Activated naive CD4-positive, alpha-beta T cell treated with anti-CD3 and anti-CD28 coated beads, Interleukin-2, amount 50 U/mL, for 72 hours (primary cell): ENCODE measurements around the gene FBXO38. TPM values are rescaled to one million over a fixed set of nuclear protein-coding genes. Genes with fewer than 3 reads are reported as not detected.
"Not testable (repeated sequence)": the region's sequence is repeated elsewhere in the genome, so short reads cannot be mapped to it uniquely, and the experiment has no call there.

Experiments
- ATAC-seq, 2 donors: fragments of 150-1000 bp; cut with Tn5 transposase; 2 replicates each; pipeline ENCODE4 v1.10.0; 2021; ENCODE audit warnings: mild to moderate bottlenecking in 2 of 2, moderate library complexity in 2 of 2
- DNase-seq, 2 donors: peaks; one replicate each; pipeline ENCODE4 v3.0.0; 2021 to 2022; ENCODE audit warnings: low spot score in 2 of 2
- H3K27ac Mint-ChIP-seq, 2 donors: one replicate each; pipeline ENCODE4 v1.8.0; 2022; ENCODE audit warnings: mild to moderate bottlenecking in 2 of 2, mixed read lengths in 2 of 2
- H3K36me3 Mint-ChIP-seq, 2 donors: one replicate each; pipeline ENCODE4 v1.8.0; 2022; ENCODE audit warnings: mixed read lengths in 2 of 2
- H3K9me3 Mint-ChIP-seq, 2 donors: one replicate each; pipeline ENCODE4 v1.8.0; 2022; ENCODE audit warnings: mixed read lengths in 2 of 2
- total RNA-seq, 2 donors: library from RNA; stranded (reverse); gene quantifications; one replicate each; pipeline ENCODE4 v1.2.3, GENCODE V29; 2022

FBXO38 gene
- total RNA-seq, 2 donors from 2014 or later = 48.7 to 60.3 TPM

GRCh38 chr5:148438933-148439332 is 55.2 kb downstream of the FBXO38 start:
- H3K36me3 Mint-ChIP-seq = no peaks in the 10 kb centered on the region
- no peak overlapping the region for H3K27ac Mint-ChIP-seq
- no peaks in the 10 kb centered on the region for H3K9me3 Mint-ChIP-seq
- DNase-seq (no peak), ATAC-seq (no peak)

GRCh38 chr5:148443241-148443640 is 59.5 kb downstream of the FBXO38 start:
- DNase-seq = no peak
- H3K36me3 Mint-ChIP-seq = no peaks in the 10 kb centered on the region
- no peak for ATAC-seq
- H3K9me3 Mint-ChIP-seq = no peaks in the 10 kb centered on the region
- H3K27ac Mint-ChIP-seq = no peak overlapping the region

GRCh38 chr5:148443998-148444397 is 60.2 kb downstream of the FBXO38 start:
- no peaks in the 10 kb centered on the region for H3K9me3 Mint-ChIP-seq
- H3K36me3 Mint-ChIP-seq = no peaks in the 10 kb centered on the region
- DNase-seq = peak in 1 of 2 donors; percentile 65
- no peak overlapping the region for H3K27ac Mint-ChIP-seq
- peak; percentile 62 to 68 for ATAC-seq

- Mint-ChIP-seq H3K9me3 (no peaks in the 10 kb centered on the region), H3K27ac (no peak overlapping the region), H3K36me3 (no peaks in the 10 kb centered on the region)
- DNase-seq (no peak), ATAC-seq (no peak)
Observed at GRCh38 chr5:148445578-148445977, 61.8 kb downstream of the FBXO38 start.

GRCh38 chr5:148446611-148447010 is 62.9 kb downstream of the FBXO38 start:
- DNase-seq (no peak), ATAC-seq (no peak)
- Mint-ChIP-seq H3K27ac (peak overlapping the region in 1 of 2 donors; percentile 40), H3K36me3 (no peaks in the 10 kb centered on the region), H3K9me3 (no peaks in the 10 kb centered on the region)

GRCh38 chr5:148452499-148453193 is 68.9 kb downstream of the FBXO38 start:
- Mint-ChIP-seq H3K9me3 (no peaks in the 10 kb centered on the region), H3K27ac (no peak overlapping the region), H3K36me3 (no peaks in the 10 kb centered on the region)
- ATAC-seq (no peak), DNase-seq (no peak)

- Mint-ChIP-seq H3K27ac (no peak overlapping the region), H3K36me3 (no peaks in the 10 kb centered on the region), H3K9me3 (no peaks in the 10 kb centered on the region)
- no peak for ATAC-seq
- DNase-seq = no peak
Observed at GRCh38 chr5:148454576-148454975, 70.8 kb downstream of the FBXO38 start.

GRCh38 chr5:148455185-148455584 is 71.4 kb downstream of the FBXO38 start:
- ATAC-seq (no peak), DNase-seq (no peak)
- Mint-ChIP-seq H3K36me3 (no peaks in the 10 kb centered on the region), H3K9me3 (no peaks in the 10 kb centered on the region), H3K27ac (no peak overlapping the region)

- DNase-seq (no peak), ATAC-seq (peak; percentile 44 to 63)
- no peaks in the 10 kb centered on the region for H3K9me3 Mint-ChIP-seq
- no peaks in the 10 kb centered on the region for H3K36me3 Mint-ChIP-seq
- no peak overlapping the region for H3K27ac Mint-ChIP-seq
Observed at GRCh38 chr5:148457183-148457620, 73.4 kb downstream of the FBXO38 start.

GRCh38 chr5:148458036-148458888 is 74.5 kb downstream of the FBXO38 start:
- Mint-ChIP-seq H3K36me3 (no peaks in the 10 kb centered on the region), H3K27ac (no peak overlapping the region), H3K9me3 (no peaks in the 10 kb centered on the region)
- DNase-seq = no peak
- peak; percentile 66 to 73 for ATAC-seq

- H3K27ac Mint-ChIP-seq = no peak overlapping the region
- ATAC-seq (no peak), DNase-seq (no peak)
- H3K9me3 Mint-ChIP-seq = no peaks in the 10 kb centered on the region
- H3K36me3 Mint-ChIP-seq = no peaks in the 10 kb centered on the region
Observed at GRCh38 chr5:148459669-148460068, 75.9 kb downstream of the FBXO38 start.

GRCh38 chr5:148465381-148466235 is 81.8 kb downstream of the FBXO38 start:
- DNase-seq = no peak
- H3K27ac Mint-ChIP-seq = no peak overlapping the region
- no peak for ATAC-seq
- H3K36me3 Mint-ChIP-seq = no peaks in the 10 kb centered on the region
- no peaks in the 10 kb centered on the region for H3K9me3 Mint-ChIP-seq

- H3K27ac Mint-ChIP-seq = no peak overlapping the region
- DNase-seq (no peak), ATAC-seq (no peak)
- H3K36me3 Mint-ChIP-seq = no peaks in the 10 kb centered on the region
- H3K9me3 Mint-ChIP-seq = no peaks in the 10 kb centered on the region
Observed at GRCh38 chr5:148466236-148466580, 82.5 kb downstream of the FBXO38 start.

GRCh38 chr5:148467958-148468357 is 84.2 kb downstream of the FBXO38 start:
- no peaks in the 10 kb centered on the region for H3K36me3 Mint-ChIP-seq
- no peak for DNase-seq
- no peak overlapping the region for H3K27ac Mint-ChIP-seq
- H3K9me3 Mint-ChIP-seq = no peaks in the 10 kb centered on the region
- ATAC-seq = no peak

GRCh38 chr5:148468746-148469145 is 85.0 kb downstream of the FBXO38 start:
- not testable (repeated sequence) for H3K9me3 Mint-ChIP-seq, DNase-seq, ATAC-seq, H3K36me3 Mint-ChIP-seq, H3K27ac Mint-ChIP-seq

GRCh38 chr5:148469501-148469935 is 85.8 kb downstream of the FBXO38 start:
- no peaks in the 10 kb centered on the region for H3K36me3 Mint-ChIP-seq
- DNase-seq (no peak), ATAC-seq (no peak)
- no peaks in the 10 kb centered on the region for H3K9me3 Mint-ChIP-seq
- no peak overlapping the region for H3K27ac Mint-ChIP-seq

- H3K9me3 Mint-ChIP-seq = no peaks in the 10 kb centered on the region
- H3K27ac Mint-ChIP-seq = no peak overlapping the region
- H3K36me3 Mint-ChIP-seq = no peaks in the 10 kb centered on the region
- ATAC-seq (no peak), DNase-seq (no peak)
Observed at GRCh38 chr5:148471379-148471778, 87.6 kb downstream of the FBXO38 start.
